Measurements from ENCODE around the gene BBS7.
A peak's percentile ranks its signal among the peaks of the same experiment; 100 is the strongest.

Gene BBS7

GRCh38 chr4:121790976-121791375, 79.3 kb downstream of the BBS7 start:
- no peak for DNase-seq (ENCODE audit: low spot score)

GRCh38 chr4:121789960-121790829, 80.1 kb downstream of the BBS7 start:
- DNase-seq (ENCODE audit: low spot score): peak; percentile 26

- DNase-seq (ENCODE audit: low spot score): no peak
These were observed 80.8 kb downstream of the BBS7 start for GRCh38 chr4:121789455-121789854.

GRCh38 chr4:121788896-121789295, 81.4 kb downstream of the BBS7 start:
- DNase-seq (ENCODE audit: low spot score): no peak

GRCh38 chr4:121786221-121786620, 84.1 kb downstream of the BBS7 start:
- no peak for DNase-seq (ENCODE audit: low spot score)

GRCh38 chr4:121785479-121785878, 84.8 kb downstream of the BBS7 start:
- DNase-seq (ENCODE audit: low spot score): peak; percentile 48

- peak; percentile 78 for DNase-seq (ENCODE audit: low spot score)
These were observed 85.3 kb downstream of the BBS7 start for GRCh38 chr4:121784975-121785374.

DNA sequence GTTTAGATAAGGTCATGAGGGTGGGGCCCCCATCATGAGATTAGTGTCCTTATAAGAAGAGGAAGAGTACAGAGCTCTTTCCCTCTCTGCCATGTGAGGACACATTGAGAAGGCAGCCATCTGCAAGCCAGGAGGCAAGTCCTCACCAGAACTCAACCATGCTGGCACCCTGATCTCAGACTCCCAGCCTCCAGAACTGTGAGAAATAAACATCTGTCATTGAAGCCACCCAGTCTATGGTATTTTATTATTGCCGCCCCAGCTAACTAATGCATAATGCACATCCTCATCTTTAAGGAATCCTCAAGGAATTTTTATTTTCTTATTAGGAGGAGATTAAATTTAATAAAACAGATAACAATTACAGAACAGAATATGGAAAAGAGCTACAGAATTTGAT, 85.9 kb downstream of the BBS7 start:
- DNase-seq (ENCODE audit: low spot score): no peak

DNA sequence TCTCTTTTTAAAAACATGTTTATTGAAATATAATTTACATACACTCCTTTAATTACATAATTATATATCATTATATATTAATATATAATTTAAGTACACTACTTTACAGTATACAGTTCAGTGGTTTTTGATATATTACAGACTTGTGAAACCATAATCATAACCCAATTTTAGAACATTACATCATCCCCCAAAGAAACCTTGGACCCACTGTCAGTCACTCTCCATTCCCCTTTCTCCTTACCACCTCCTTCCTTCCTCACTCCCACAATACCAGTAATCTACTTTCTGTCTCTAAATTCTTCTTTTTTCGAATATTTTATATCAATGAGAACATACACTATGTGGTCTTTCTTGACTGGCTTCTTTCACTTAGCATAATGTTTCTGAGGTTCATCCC, 87.1 kb downstream of the BBS7 start:
- no peak for DNase-seq (ENCODE audit: low spot score)

- no peak for DNase-seq (ENCODE audit: low spot score)
These were observed 91.2 kb downstream of the BBS7 start for GRCh38 chr4:121778991-121779628.

DNA sequence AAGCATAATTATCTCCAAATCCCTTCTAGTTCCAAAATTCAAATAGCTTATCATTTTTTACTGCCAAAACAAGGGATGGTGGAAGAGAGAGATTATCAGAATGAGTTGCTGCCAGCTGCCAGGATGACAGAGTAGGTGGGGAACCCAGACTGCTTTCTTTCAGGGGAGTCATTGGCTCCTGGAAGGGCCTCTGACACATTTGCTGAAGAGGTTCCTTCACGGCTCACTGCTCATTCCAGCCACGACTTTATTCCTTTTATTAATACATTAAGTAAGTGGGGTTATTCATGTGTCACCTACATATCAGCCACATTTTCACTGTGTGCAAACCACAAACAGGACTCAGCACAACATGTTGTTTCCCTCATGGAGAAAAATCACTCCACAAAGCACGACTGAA, 92.6 kb downstream of the BBS7 start:
- no peak for DNase-seq (ENCODE audit: low spot score)

- no peak for DNase-seq (ENCODE audit: low spot score)
These were observed 93.5 kb downstream of the BBS7 start for GRCh38 chr4:121776610-121777401.

Measured in GM03348 (cell line).